ENCODE results near the gene ZNF469.
"Not testable (repeated sequence)": the region's sequence is repeated elsewhere in the genome, so short reads cannot be mapped to it uniquely, and the experiment has no call there.

Gene ZNF469

GRCh38 chr16:88348377-88349152, 34.2 kb upstream of the ZNF469 start:
- no peak for DNase-seq

- DNase-seq = no peak
These were observed 33.4 kb upstream of the ZNF469 start for GRCh38 chr16:88349153-88349902.

GRCh38 chr16:88349903-88350900, 32.6 kb upstream of the ZNF469 start:
- no peak for DNase-seq

- DNase-seq = no peak
These were observed 31.8 kb upstream of the ZNF469 start for GRCh38 chr16:88350922-88351321.

GRCh38 chr16:88351491-88352101, 31.2 kb upstream of the ZNF469 start:
- no peak for DNase-seq

GRCh38 chr16:88352261-88353200, 30.2 kb upstream of the ZNF469 start:
- DNase-seq = no peak

GRCh38 chr16:88353232-88353631, 29.5 kb upstream of the ZNF469 start:
- no peak for DNase-seq

- DNase-seq = no peak
These were observed 29.1 kb upstream of the ZNF469 start for GRCh38 chr16:88353691-88354090.

GRCh38 chr16:88354229-88355092, 28.3 kb upstream of the ZNF469 start:
- DNase-seq = no peak

GRCh38 chr16:88355093-88355388, 27.7 kb upstream of the ZNF469 start:
- DNase-seq = no peak

GRCh38 chr16:88355389-88356123, 27.2 kb upstream of the ZNF469 start:
- DNase-seq = no peak

- DNase-seq = no peak
These were observed 26.5 kb upstream of the ZNF469 start for GRCh38 chr16:88356124-88356726.

- DNase-seq = no peak
These were observed 26.0 kb upstream of the ZNF469 start for GRCh38 chr16:88356727-88357199.

GRCh38 chr16:88357317-88358022, 25.3 kb upstream of the ZNF469 start:
- DNase-seq = no peak

GRCh38 chr16:88358023-88358420, 24.7 kb upstream of the ZNF469 start:
- no peak for DNase-seq

- no peak for DNase-seq
These were observed 23.8 kb upstream of the ZNF469 start for GRCh38 chr16:88359008-88359407.

- not testable (repeated sequence) for DNase-seq
These were observed 22.4 kb upstream of the ZNF469 start for GRCh38 chr16:88360401-88360800.

GRCh38 chr16:88360999-88361398, 21.8 kb upstream of the ZNF469 start:
- DNase-seq = no peak

- DNase-seq = no peak
These were observed 21.0 kb upstream of the ZNF469 start for GRCh38 chr16:88361775-88362174.
